Osteocyte (in vitro differentiated cells): ENCODE data around the gene TEX101. TPM values are rescaled to one million over a fixed set of nuclear protein-coding genes. Genes with fewer than 3 reads are reported as not detected.

Source experiments
- DNase-seq: peaks from one replicate; pipeline ENCODE4 v3.0.0; 2021; ENCODE audit warnings: mixed read lengths; ENCODE audit not compliant: unreplicated experiment; ENCODE audit errors: extremely low spot score
- H3K27ac Mint-ChIP-seq: one replicate; pipeline ENCODE4 v1.8.0; 2021; ENCODE audit warnings: mild to moderate bottlenecking, mixed read lengths; ENCODE audit not compliant: unreplicated experiment
- H3K27me3 Mint-ChIP-seq: one replicate; pipeline ENCODE4 v1.8.0; 2021; ENCODE audit warnings: mixed read lengths; ENCODE audit not compliant: unreplicated experiment
- H3K36me3 Mint-ChIP-seq: one replicate; pipeline ENCODE4 v1.8.0; 2021; ENCODE audit warnings: mixed read lengths; ENCODE audit not compliant: unreplicated experiment
- H3K4me1 Mint-ChIP-seq: one replicate; pipeline ENCODE4 v1.8.0; 2021; ENCODE audit warnings: mixed read lengths; ENCODE audit not compliant: unreplicated experiment
- H3K4me3 Mint-ChIP-seq: one replicate; pipeline ENCODE4 v1.8.0; 2021; ENCODE audit warnings: mild to moderate bottlenecking, moderate library complexity, mixed read lengths; ENCODE audit not compliant: unreplicated experiment
- H3K9me3 Mint-ChIP-seq: one replicate; pipeline ENCODE4 v1.8.0; 2021; ENCODE audit warnings: mixed read lengths; ENCODE audit not compliant: unreplicated experiment
- total RNA-seq: library from RNA; stranded (reverse); gene quantifications from 2 replicates; pipeline ENCODE4 v1.2.1, GENCODE V29; 2021
- TF ChIP-seq, protein P1 (sequence below): fragments of 200-600 bp; sonication (generic); IDR thresholded peaks from 2 replicates; pipeline ENCODE4 v1.5.0; 2021; ENCODE audit warnings: antibody characterized with exemption, mild to moderate bottlenecking, moderate library complexity

Gene TEX101
- total RNA-seq, 1 donor from 2014 or later, result not detected

DNA sequence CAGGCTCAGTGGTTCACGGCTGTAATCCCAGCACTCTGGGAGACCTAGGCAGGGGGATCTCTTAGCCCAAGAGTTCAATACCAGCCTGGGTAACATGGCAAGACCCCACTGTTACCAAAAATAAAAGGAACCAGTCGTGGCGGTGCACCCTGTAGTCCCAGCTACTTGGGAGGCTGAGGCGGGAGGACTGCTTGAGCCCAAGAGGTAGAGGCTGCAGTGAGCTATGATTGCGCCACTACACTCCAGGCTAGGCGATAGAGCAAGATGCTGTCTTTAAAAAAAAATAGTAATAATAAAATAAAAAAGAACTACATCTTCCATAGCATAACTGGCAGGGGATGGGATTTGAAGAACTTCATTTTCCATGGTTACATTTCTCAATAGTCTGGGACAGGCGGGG, 47.7 kb downstream of the TEX101 start:
- H3K4me3 Mint-ChIP-seq, result no peak overlapping the region
- no peaks in the 10 kb centered on the region for H3K36me3 Mint-ChIP-seq
- DNase-seq, result no peak
- H3K9me3 Mint-ChIP-seq, result no peaks in the 10 kb centered on the region
- peaks cover 9% of the 10 kb centered on the region for H3K4me1 Mint-ChIP-seq
- peaks cover 28% of the 10 kb centered on the region for H3K27me3 Mint-ChIP-seq
- TF ChIP-seq, protein P1, sequence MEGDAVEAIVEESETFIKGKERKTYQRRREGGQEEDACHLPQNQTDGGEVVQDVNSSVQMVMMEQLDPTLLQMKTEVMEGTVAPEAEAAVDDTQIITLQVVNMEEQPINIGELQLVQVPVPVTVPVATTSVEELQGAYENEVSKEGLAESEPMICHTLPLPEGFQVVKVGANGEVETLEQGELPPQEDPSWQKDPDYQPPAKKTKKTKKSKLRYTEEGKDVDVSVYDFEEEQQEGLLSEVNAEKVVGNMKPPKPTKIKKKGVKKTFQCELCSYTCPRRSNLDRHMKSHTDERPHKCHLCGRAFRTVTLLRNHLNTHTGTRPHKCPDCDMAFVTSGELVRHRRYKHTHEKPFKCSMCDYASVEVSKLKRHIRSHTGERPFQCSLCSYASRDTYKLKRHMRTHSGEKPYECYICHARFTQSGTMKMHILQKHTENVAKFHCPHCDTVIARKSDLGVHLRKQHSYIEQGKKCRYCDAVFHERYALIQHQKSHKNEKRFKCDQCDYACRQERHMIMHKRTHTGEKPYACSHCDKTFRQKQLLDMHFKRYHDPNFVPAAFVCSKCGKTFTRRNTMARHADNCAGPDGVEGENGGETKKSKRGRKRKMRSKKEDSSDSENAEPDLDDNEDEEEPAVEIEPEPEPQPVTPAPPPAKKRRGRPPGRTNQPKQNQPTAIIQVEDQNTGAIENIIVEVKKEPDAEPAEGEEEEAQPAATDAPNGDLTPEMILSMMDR, result no peak
- H3K27ac Mint-ChIP-seq, result no peak overlapping the region

DNA sequence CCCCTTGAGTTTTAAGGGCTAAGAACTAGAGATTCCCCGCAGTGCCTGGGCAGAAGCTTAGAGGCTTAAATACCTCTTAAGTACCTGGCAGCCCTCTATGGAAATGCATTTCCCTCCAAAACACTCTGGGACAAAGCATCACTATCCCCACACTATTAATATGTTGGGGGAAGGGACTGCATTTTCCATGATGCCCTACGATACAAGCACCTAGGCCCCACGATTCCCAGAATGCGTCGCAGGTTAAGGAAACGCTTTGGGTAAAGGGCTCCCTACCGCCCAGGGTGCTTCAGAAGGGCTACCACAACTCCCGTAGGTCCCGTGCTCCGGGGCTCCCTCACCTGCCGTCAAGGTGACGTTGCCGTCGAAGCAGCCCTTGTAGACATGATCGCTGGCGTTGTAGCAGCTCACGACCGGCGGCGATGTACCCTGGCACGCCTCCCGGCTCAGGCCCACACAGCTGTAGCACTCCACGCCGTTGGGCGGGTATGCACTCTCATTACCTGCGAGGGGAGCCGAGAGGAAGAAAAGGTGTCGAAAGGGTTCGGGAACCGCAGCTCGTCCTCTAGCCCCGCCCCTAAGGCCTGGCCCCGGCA, 48.2 kb downstream of the TEX101 start:
- peaks cover 24% of the 10 kb centered on the region for H3K27me3 Mint-ChIP-seq
- H3K36me3 Mint-ChIP-seq, result no peaks in the 10 kb centered on the region
- H3K4me1 Mint-ChIP-seq, result peaks cover 10% of the 10 kb centered on the region
- no peak for DNase-seq
- no peaks in the 10 kb centered on the region for H3K9me3 Mint-ChIP-seq
- peak overlapping the region; percentile 93 for H3K4me3 Mint-ChIP-seq
- TF ChIP-seq, protein P1, result no peak
- no peak overlapping the region for H3K27ac Mint-ChIP-seq

DNA sequence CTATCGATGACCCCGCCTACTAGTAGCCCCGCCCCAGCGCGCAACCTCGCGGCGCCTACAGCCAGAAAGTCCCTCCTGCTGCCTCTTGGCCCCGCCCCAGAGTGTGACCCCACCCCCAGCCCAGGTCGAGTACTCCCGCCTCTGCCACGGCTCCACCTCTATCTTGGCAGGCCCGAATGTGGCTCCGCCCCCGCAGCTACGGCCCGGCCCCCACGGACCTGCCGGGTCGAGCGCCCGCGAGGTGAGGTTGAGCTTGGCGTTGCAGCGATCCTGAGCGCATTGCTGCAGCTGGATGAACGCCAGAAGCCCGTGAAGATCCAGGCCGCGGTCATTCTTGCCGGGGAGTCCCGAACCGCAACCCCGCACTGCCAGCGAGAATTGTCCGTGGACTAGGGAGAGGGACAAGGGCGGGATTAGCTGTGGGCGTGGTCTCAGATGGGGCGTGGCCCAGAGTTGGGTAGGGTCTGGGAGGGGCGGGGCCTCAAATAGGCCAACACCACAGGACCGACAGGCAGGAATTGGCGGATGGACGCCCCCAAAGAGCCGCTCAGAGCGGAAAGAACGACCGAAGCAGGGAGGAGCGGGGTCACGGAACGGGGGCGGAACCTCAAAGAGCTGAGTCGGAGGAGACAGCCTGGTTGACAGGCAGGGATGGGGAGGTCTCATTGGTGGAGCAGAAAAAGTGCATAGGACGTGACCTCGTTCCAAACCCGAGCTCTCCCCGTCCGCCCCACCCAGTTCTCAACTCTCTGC, 48.9 kb downstream of the TEX101 start:
- Mint-ChIP-seq H3K9me3 (no peaks in the 10 kb centered on the region), H3K4me3 (peak overlapping the region; percentile 93), H3K4me1 (peaks cover 10% of the 10 kb centered on the region), H3K27me3 (peaks cover 24% of the 10 kb centered on the region), H3K27ac (peak overlapping the region; percentile 91), H3K36me3 (no peaks in the 10 kb centered on the region)
- DNase-seq, result peak; percentile 95
- TF ChIP-seq, protein P1, result no peak

DNA sequence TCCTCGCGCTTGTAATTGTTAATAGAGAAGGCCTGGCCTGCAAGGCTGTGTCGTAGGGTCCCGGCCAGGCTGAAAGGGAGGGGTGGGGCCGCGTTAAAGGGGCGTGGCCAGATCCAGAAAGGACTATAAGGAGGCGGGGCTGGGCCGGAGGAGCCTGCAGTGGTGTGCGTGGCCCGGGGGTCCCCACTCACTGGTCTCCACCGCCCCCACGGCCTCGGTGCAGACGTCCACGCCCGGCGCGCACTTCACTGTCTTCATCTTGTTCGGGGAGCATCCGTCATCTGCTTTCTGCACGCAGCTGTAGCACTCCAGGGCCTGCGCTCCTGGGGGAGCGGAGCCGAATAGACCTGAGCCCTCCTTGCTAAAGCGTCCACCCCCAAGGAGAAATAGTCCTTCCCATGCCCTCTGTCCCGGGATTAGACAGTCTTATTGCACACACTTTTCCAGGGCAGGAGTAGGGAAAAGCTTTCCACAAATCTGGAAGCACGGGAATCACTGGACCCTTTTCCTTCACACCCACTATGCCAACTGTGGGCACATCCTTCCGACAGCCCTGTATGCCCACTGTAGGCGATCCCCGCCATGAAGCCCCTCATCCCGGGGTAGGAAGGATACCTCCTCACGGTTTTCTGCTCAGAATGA, 49.6 kb downstream of the TEX101 start:
- H3K4me1 Mint-ChIP-seq, result peaks cover 10% of the 10 kb centered on the region
- no peaks in the 10 kb centered on the region for H3K36me3 Mint-ChIP-seq
- H3K27me3 Mint-ChIP-seq, result peaks cover 24% of the 10 kb centered on the region
- DNase-seq, result peak; percentile 87
- H3K4me3 Mint-ChIP-seq, result peak overlapping the region; percentile 93
- TF ChIP-seq, protein P1, result no peak
- H3K27ac Mint-ChIP-seq, result peak overlapping the region; percentile 91
- no peaks in the 10 kb centered on the region for H3K9me3 Mint-ChIP-seq

DNA sequence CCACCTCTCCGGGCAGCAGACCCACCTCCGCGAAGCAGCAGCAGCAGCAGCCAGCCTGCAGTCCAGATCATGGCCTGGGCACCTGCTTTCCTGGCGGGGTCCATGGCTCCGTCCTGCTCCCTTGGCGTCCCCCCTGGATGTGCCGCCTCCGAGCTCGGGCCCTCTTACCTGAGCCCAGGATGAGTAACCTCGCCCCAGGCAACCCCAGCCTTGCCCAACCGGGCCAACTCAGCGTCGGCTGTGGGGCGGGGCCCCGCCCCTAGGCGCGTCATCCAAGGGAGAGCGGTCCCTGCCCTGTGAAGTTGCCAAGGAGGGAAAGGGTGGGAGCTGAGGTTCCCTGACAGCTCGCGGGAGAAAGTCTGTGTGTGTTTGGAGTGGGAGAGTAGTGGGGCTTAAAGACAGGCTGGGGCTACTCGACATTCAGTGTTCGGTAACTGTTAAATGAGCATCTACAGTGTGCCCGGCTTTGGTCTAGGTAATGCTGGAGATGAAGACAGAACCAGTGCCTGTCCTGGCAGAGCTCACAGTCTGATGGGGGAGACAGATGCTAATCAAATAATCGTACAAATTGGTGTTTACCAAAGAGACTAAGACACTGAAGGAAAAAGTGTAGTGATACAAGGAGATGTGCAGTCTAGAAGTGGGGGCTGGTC, 50.9 kb downstream of the TEX101 start, which contains the start of gene LYPD3:
LYPD3 (minus strand) TSS at position 141 of the 653 bp plus-strand sequence; CDS start at position 104, 37 bp downstream.
- no peaks in the 10 kb centered on the region for H3K9me3 Mint-ChIP-seq
- H3K36me3 Mint-ChIP-seq, result no peaks in the 10 kb centered on the region
- no peak within 1 kb of the TSS for H3K27ac Mint-ChIP-seq
- H3K4me3 Mint-ChIP-seq, result peak within 1 kb of the TSS; percentile 93
- no peak for DNase-seq
- TF ChIP-seq, protein P1, result no peak
- H3K4me1 Mint-ChIP-seq, result peaks cover 10% of the 10 kb centered on the region
- H3K27me3 Mint-ChIP-seq, result peaks cover 19% of the 10 kb centered on the region
